ENCODE measurements around the gene GSTO2. TPM values are rescaled to one million over a fixed set of nuclear protein-coding genes. Genes with fewer than 3 reads are reported as not detected.

Gene GSTO2
- total RNA-seq, 1 donor: 2.2 TPM

DNA sequence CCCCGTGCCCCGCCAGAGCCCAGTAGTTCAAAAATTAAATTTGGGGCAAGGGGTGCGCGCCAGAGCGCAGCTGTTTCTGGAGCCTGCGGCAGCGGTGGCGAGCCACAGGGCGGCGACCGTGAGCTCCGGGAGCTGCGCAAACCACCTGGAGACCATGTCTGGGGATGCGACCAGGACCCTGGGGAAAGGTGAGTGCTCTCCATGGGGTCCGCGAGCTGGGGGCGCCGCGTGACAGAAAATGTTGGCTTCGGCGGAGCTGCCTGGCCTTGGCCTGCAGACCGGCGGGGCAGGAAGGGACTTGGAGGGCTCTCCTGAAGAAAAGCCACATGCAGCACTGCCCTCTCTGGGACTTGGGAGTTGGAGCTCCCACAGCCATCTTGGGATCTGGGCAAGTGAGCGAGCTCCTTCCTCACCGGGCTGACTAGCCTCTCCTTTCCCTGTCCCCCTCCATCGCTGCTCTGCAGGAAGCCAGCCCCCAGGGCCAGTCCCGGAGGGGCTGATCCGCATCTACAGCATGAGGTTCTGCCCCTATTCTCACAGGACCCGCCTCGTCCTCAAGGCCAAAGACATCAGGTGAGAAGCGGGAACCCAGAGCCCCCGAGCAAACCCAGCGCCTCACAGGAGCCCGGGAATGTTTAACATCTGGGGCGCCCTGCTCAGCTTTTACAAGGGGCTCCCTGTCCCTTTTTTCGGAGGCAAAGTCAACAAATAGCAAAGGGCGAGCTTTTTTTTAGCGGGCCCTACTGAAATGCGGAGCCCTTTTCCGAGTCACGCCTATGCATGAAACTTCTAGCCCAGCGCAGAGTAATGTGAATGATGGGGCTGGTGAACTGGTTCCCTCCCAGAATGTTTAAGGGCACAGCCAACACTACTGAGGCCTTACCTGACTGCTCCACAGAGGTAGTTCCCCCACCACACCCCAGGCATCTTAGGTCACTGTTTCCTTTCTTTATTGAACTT is 6.1 kb downstream of the GSTO2 start:
- TF ChIP-seq, protein P1, sequence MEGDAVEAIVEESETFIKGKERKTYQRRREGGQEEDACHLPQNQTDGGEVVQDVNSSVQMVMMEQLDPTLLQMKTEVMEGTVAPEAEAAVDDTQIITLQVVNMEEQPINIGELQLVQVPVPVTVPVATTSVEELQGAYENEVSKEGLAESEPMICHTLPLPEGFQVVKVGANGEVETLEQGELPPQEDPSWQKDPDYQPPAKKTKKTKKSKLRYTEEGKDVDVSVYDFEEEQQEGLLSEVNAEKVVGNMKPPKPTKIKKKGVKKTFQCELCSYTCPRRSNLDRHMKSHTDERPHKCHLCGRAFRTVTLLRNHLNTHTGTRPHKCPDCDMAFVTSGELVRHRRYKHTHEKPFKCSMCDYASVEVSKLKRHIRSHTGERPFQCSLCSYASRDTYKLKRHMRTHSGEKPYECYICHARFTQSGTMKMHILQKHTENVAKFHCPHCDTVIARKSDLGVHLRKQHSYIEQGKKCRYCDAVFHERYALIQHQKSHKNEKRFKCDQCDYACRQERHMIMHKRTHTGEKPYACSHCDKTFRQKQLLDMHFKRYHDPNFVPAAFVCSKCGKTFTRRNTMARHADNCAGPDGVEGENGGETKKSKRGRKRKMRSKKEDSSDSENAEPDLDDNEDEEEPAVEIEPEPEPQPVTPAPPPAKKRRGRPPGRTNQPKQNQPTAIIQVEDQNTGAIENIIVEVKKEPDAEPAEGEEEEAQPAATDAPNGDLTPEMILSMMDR (IDR thresholded peaks at IDR 0.05; ENCODE audit: extremely low read depth, low read depth, low read length): peak; percentile 82
- Histone ChIP-seq H3K27me3 (ENCODE audit: insufficient read depth, low read length) (no peaks in the 10 kb centered on the region), H3K36me3 (ENCODE audit: insufficient read depth, low read length) (no peaks in the 10 kb centered on the region), H3K4me1 (ENCODE audit: insufficient read depth, low read length) (peaks cover 25% of the 10 kb centered on the region), H4K20me1 (ENCODE audit: insufficient read depth, low read length) (no peaks in the 10 kb centered on the region), H3K4me3 (ENCODE audit: insufficient read depth, low read length) (peak overlapping the region; percentile 76), H3K4me2 (ENCODE audit: insufficient read depth, low read length) (peak overlapping the region; percentile 86), H3K27ac (ENCODE audit: low read depth, low read length) (peak overlapping the region; percentile 66), H2AFZ (ENCODE audit: low read length) (peak overlapping the region; percentile 93), H3K9me3 (ENCODE audit: low read depth, low read length) (no peaks in the 10 kb centered on the region), H3K79me2 (ENCODE audit: insufficient read depth, low read length) (no peaks in the 10 kb centered on the region)
- DNase-seq (ENCODE audit: insufficient read length, low spot score, missing footprints): peak; percentile 89

DNA sequence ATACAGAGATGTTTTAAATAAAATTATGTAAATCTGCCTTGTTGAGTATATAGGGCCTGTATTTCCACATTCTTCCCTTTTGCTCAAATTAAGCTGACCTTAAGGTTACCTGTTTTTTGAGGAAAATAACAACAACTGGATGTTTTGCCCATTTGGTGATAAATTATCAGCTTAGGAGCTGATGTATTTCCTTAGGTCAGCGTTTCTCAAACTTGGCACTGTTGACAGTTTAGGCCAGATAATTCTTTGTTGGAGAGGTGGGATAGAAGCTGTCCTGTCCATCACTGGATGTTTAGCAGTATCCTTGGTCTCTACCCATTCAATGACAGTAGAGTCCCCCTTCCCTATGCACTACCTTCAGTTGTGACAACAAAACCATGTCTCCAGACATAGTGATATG is 7.2 kb downstream of the GSTO2 start:
- Histone ChIP-seq H3K4me3 (ENCODE audit: insufficient read depth, low read length) (no peak overlapping the region), H3K27ac (ENCODE audit: low read depth, low read length) (no peak overlapping the region), H3K79me2 (ENCODE audit: insufficient read depth, low read length) (no peaks in the 10 kb centered on the region), H3K9me3 (ENCODE audit: low read depth, low read length) (no peaks in the 10 kb centered on the region), H2AFZ (ENCODE audit: low read length) (no peak overlapping the region), H3K27me3 (ENCODE audit: insufficient read depth, low read length) (no peaks in the 10 kb centered on the region), H3K4me2 (ENCODE audit: insufficient read depth, low read length) (no peak overlapping the region), H3K36me3 (ENCODE audit: insufficient read depth, low read length) (no peaks in the 10 kb centered on the region), H3K4me1 (ENCODE audit: insufficient read depth, low read length) (peaks cover 25% of the 10 kb centered on the region), H4K20me1 (ENCODE audit: insufficient read depth, low read length) (no peaks in the 10 kb centered on the region)
- TF ChIP-seq, protein P1 (IDR thresholded peaks at IDR 0.05; ENCODE audit: extremely low read depth, low read depth, low read length): no peak
- no peak for DNase-seq (ENCODE audit: insufficient read length, low spot score, missing footprints)

- peaks cover 25% of the 10 kb centered on the region for H3K4me1 ChIP-seq (ENCODE audit: insufficient read depth, low read length)
- H4K20me1 ChIP-seq (ENCODE audit: insufficient read depth, low read length): no peaks in the 10 kb centered on the region
- no peak overlapping the region for H3K27ac ChIP-seq (ENCODE audit: low read depth, low read length)
- TF ChIP-seq, protein P1 (IDR thresholded peaks at IDR 0.05; ENCODE audit: extremely low read depth, low read depth, low read length): no peak
- no peak for DNase-seq (ENCODE audit: insufficient read length, low spot score, missing footprints)
- no peak overlapping the region for H3K4me2 ChIP-seq (ENCODE audit: insufficient read depth, low read length)
- no peaks in the 10 kb centered on the region for H3K9me3 ChIP-seq (ENCODE audit: low read depth, low read length)
- no peaks in the 10 kb centered on the region for H3K36me3 ChIP-seq (ENCODE audit: insufficient read depth, low read length)
- H3K4me3 ChIP-seq (ENCODE audit: insufficient read depth, low read length): no peak overlapping the region
- no peak overlapping the region for H2AFZ ChIP-seq (ENCODE audit: low read length)
- H3K79me2 ChIP-seq (ENCODE audit: insufficient read depth, low read length): no peaks in the 10 kb centered on the region
- no peaks in the 10 kb centered on the region for H3K27me3 ChIP-seq (ENCODE audit: insufficient read depth, low read length)
Measured at GRCh38 chr10:104277785-104278184, 8.8 kb downstream of the GSTO2 start.

- TF ChIP-seq, protein P1 (IDR thresholded peaks at IDR 0.05; ENCODE audit: extremely low read depth, low read depth, low read length): no peak
Measured at GRCh38 chr10:104279550-104280259, 10.7 kb downstream of the GSTO2 start.

More at GRCh38 chr10:104279550-104280259, 10.7 kb downstream of the GSTO2 start:
- no peak overlapping the region for H2AFZ ChIP-seq (ENCODE audit: low read length)
- H3K36me3 ChIP-seq (ENCODE audit: insufficient read depth, low read length): no peaks in the 10 kb centered on the region
- H3K9me3 ChIP-seq (ENCODE audit: low read depth, low read length): no peaks in the 10 kb centered on the region
- H3K4me3 ChIP-seq (ENCODE audit: insufficient read depth, low read length): no peak overlapping the region
- DNase-seq (ENCODE audit: insufficient read length, low spot score, missing footprints): no peak
- peaks cover 7% of the 10 kb centered on the region for H3K4me1 ChIP-seq (ENCODE audit: insufficient read depth, low read length)
- no peaks in the 10 kb centered on the region for H4K20me1 ChIP-seq (ENCODE audit: insufficient read depth, low read length)
- no peaks in the 10 kb centered on the region for H3K27me3 ChIP-seq (ENCODE audit: insufficient read depth, low read length)
- H3K27ac ChIP-seq (ENCODE audit: low read depth, low read length): no peak overlapping the region
- no peaks in the 10 kb centered on the region for H3K79me2 ChIP-seq (ENCODE audit: insufficient read depth, low read length)
- H3K4me2 ChIP-seq (ENCODE audit: insufficient read depth, low read length): no peak overlapping the region

Data from osteoblast (primary cell).